ENCODE measurements around the gene PPP1R26.
"Not testable (repeated sequence)": the region's sequence is repeated elsewhere in the genome, so short reads cannot be mapped to it uniquely, and the experiment has no call there.

Gene PPP1R26

GRCh38 chr9:135479469-135480052, at the start of gene PPP1R26:
Gene PPP1R26, plus strand, starts transcription at chr9:135479782. Its CDS starts 4,729 bp downstream, at chr9:135484511.
- DNase-seq (ENCODE audit: low read depth): no peak

- no peak for DNase-seq (ENCODE audit: low read depth)
Observed at GRCh38 chr9:135437259-135437658, 42.3 kb upstream of the PPP1R26 start.

DNA sequence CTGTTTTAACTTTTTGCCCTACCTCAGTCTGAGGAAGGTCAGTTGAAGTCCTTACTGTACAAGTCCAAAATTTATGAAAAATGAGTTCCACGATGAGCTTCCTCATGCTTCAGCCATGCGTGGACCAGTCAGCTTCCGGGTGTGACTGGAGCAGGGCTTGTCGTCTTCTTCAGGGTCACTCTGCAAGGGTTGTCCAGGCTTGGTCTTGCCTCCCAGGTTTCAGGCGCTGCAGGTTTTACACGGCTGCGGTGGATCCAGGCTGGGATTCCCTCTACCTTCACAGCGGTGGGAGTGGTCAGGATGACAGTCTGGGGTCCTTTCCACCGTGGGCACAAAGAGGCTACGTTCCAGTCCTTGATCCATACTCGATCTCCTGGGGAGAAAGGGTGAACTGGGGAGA, 41.9 kb upstream of the PPP1R26 start:
- not testable (repeated sequence) for DNase-seq (ENCODE audit: low read depth)

DNA sequence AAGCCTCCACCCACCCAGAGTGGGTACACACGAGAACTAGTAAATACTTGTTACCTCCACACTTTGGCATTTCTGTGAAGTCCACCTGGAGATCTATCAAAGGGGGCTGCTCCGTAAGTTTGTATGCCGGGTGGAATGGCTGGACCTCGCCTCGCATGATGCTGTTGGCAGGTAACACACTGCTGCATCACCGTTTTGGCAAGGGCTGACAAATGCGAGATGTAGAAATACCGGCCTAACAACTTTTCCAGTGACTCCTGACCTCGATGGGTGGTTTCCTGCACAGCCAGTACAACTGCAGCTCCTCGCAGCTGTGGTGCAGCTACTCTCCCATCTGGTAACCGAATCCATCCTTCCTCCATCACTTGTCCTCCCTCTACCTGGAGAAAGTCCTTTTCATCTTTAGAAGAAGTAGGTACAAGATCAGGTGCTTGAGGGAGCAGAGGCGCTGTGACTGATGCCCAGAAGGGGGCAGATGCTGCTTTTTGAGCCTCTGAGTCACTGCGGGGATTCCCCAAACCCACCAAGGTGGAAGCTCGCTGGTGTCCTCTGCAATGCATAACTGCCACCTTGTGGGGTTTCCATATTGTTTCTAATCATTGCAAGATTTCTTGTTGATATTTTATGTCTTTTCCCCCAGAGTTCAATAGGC, 40.9 kb upstream of the PPP1R26 start:
- DNase-seq (ENCODE audit: low read depth): not testable (repeated sequence)

GRCh38 chr9:135439514-135439913, 40.1 kb upstream of the PPP1R26 start:
- not testable (repeated sequence) for DNase-seq (ENCODE audit: low read depth)

GRCh38 chr9:135439916-135440315, 39.7 kb upstream of the PPP1R26 start:
- no peak for DNase-seq (ENCODE audit: low read depth)

GRCh38 chr9:135440620-135441019, 39.0 kb upstream of the PPP1R26 start:
- no peak for DNase-seq (ENCODE audit: low read depth)

- not testable (repeated sequence) for DNase-seq (ENCODE audit: low read depth)
Observed at GRCh38 chr9:135441105-135442071, 38.2 kb upstream of the PPP1R26 start.

GRCh38 chr9:135442075-135442474, 37.5 kb upstream of the PPP1R26 start:
- DNase-seq (ENCODE audit: low read depth): no peak

- no peak for DNase-seq (ENCODE audit: low read depth)
Observed at GRCh38 chr9:135443797-135444425, 35.7 kb upstream of the PPP1R26 start.

GRCh38 chr9:135447126-135447525, 32.5 kb upstream of the PPP1R26 start:
- no peak for DNase-seq (ENCODE audit: low read depth)

DNA sequence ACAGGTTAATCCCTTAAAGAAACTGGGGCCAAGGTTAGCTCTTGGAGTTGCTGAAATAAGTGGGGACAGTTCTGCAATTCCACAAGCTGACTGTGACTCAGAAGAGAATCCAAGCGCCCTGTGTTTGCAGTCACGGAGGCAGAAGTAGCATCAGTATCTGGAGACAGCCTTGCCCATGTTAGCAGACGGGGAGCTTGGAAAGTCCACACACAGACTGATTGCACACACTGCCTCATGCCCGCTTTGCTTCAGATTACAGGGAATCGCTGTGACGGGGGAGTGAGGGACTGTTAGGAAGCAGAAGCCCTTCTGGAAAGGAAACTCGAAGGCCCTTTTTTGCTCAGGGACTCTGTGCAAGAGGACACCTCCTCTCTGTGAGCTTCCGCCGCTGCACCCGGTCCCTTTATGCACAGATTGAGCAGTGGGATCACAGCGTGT, 30.9 kb upstream of the PPP1R26 start:
- DNase-seq (ENCODE audit: low read depth): no peak

- DNase-seq (ENCODE audit: low read depth): not testable (repeated sequence)
Observed at GRCh38 chr9:135449532-135449931, 30.1 kb upstream of the PPP1R26 start.

- DNase-seq (ENCODE audit: low read depth): no peak
Observed at GRCh38 chr9:135450956-135451355, 28.6 kb upstream of the PPP1R26 start.

GRCh38 chr9:135451909-135452308, 27.7 kb upstream of the PPP1R26 start:
- DNase-seq (ENCODE audit: low read depth): not testable (repeated sequence)

GRCh38 chr9:135454737-135455136, 24.8 kb upstream of the PPP1R26 start:
- no peak for DNase-seq (ENCODE audit: low read depth)

DNA sequence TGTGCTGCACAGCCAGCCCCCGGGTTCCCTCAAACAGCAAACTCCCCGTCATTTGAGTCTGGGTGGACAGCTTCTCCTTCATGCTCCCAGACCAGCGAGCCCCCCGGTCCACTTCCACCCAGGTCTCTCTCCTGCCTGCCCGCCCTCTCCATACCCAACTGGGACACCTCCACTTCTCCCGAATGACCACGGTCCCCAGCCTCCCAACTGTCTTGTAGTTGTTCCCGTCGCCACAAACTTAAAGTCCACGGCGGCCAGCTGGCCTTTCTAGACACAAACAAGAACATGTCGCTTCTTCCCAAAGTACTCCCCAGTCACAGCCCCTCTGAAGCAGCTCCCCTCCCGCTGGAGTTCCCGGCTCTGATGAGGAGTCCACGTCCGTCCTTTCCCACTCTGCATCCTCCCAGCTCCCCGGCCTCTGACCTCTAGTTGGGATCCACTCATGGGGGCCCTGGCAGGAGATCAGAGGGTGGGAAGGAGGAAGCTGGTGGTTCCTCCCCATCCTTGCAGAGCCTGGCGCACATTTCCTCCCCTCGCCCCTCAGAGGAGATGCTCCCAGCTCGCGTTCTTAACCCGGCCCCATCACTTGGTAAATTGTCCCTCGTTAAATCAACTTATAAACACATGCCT, 24.1 kb upstream of the PPP1R26 start:
- no peak for DNase-seq (ENCODE audit: low read depth)

GRCh38 chr9:135456436-135457104, 23.0 kb upstream of the PPP1R26 start:
- no peak for DNase-seq (ENCODE audit: low read depth)

DNA sequence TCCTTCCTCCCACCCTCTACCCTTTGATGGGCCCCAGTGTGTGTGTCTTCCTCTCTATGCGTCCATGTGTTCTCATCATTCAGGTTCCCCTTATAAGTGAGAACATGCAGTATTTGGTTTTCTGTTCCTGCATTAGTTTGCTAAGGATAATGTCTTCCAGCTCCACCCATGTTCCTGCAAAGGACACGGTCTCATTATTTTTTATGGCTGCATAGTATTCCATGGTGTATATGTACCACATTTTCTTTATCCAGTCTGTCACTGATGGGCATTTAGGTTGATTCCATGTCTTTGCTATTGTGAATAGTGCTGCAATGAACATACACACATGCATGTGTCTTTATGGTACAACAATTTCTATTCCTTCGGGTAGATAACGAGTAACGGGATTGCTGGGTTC, 21.1 kb upstream of the PPP1R26 start:
- not testable (repeated sequence) for DNase-seq (ENCODE audit: low read depth)

- DNase-seq (ENCODE audit: low read depth): no peak
Observed at GRCh38 chr9:135461936-135462335, 17.6 kb upstream of the PPP1R26 start.

- no peak for DNase-seq (ENCODE audit: low read depth)
Observed at GRCh38 chr9:135463140-135463539, 16.4 kb upstream of the PPP1R26 start.
